IPS-18a (cell line): ENCODE measurements around the gene PARP6.
A peak's percentile ranks its signal among the peaks of the same experiment; 100 is the strongest.

Experiments
- H3K27ac ChIP-seq: one replicate; pipeline ENCODE4 v1.5.1; 2013; ENCODE audit warnings: low read length
- H3K27me3 ChIP-seq: one replicate; pipeline ENCODE4 v1.6.1; 2013; ENCODE audit warnings: mild to moderate bottlenecking, low read length; ENCODE audit not compliant: control insufficient read depth, insufficient read depth
- H3K36me3 ChIP-seq: one replicate; pipeline ENCODE4 v1.6.1; 2013; ENCODE audit warnings: low read depth, low read length; ENCODE audit not compliant: control insufficient read depth
- H3K4me1 ChIP-seq: one replicate; pipeline ENCODE4 v1.6.1; 2013; ENCODE audit warnings: low read depth, low read length; ENCODE audit not compliant: control insufficient read depth
- H3K4me3 ChIP-seq: one replicate; pipeline ENCODE4 v1.5.1; 2013; ENCODE audit warnings: low read length
- H3K9ac ChIP-seq: one replicate; pipeline ENCODE4 v1.6.1; 2013; ENCODE audit warnings: mild to moderate bottlenecking, low read length, moderate library complexity
- H3K9me3 ChIP-seq: one replicate; pipeline ENCODE4 v1.6.1; 2013; ENCODE audit warnings: low read depth, low read length; ENCODE audit not compliant: control insufficient read depth

PARP6 gene

GRCh38 chr15:72239652-72240051, 32.7 kb downstream of the PARP6 start:
- H3K36me3 ChIP-seq, result peaks cover 19% of the 10 kb centered on the region
- H3K27ac ChIP-seq, result no peak overlapping the region
- H3K4me3 ChIP-seq, result no peak overlapping the region
- H3K9me3 ChIP-seq, result no peaks in the 10 kb centered on the region
- peaks cover 95% of the 10 kb centered on the region for H3K27me3 ChIP-seq
- H3K9ac ChIP-seq, result no peak overlapping the region
- peaks cover 18% of the 10 kb centered on the region for H3K4me1 ChIP-seq

GRCh38 chr15:72238586-72238985, 33.8 kb downstream of the PARP6 start:
- no peaks in the 10 kb centered on the region for H3K9me3 ChIP-seq
- peaks cover 95% of the 10 kb centered on the region for H3K27me3 ChIP-seq
- H3K27ac ChIP-seq, result no peak overlapping the region
- peaks cover 17% of the 10 kb centered on the region for H3K36me3 ChIP-seq
- H3K4me1 ChIP-seq, result peaks cover 18% of the 10 kb centered on the region
- H3K9ac ChIP-seq, result no peak overlapping the region
- H3K4me3 ChIP-seq, result no peak overlapping the region

GRCh38 chr15:72237853-72238224, 34.5 kb downstream of the PARP6 start:
- Histone ChIP-seq H3K36me3 (peaks cover 17% of the 10 kb centered on the region), H3K27ac (no peak overlapping the region), H3K4me3 (no peak overlapping the region), H3K4me1 (peaks cover 12% of the 10 kb centered on the region), H3K9ac (no peak overlapping the region), H3K27me3 (peaks cover 94% of the 10 kb centered on the region), H3K9me3 (no peaks in the 10 kb centered on the region)

GRCh38 chr15:72237029-72237852, 35.1 kb downstream of the PARP6 start:
- no peak overlapping the region for H3K4me3 ChIP-seq
- no peak overlapping the region for H3K27ac ChIP-seq
- no peak overlapping the region for H3K9ac ChIP-seq
- H3K4me1 ChIP-seq, result peaks cover 10% of the 10 kb centered on the region
- H3K9me3 ChIP-seq, result no peaks in the 10 kb centered on the region
- peaks cover 96% of the 10 kb centered on the region for H3K27me3 ChIP-seq
- peaks cover 17% of the 10 kb centered on the region for H3K36me3 ChIP-seq

- H3K36me3 ChIP-seq, result peaks cover 11% of the 10 kb centered on the region
- H3K27me3 ChIP-seq, result peaks cover 94% of the 10 kb centered on the region
- H3K4me3 ChIP-seq, result no peak overlapping the region
- H3K9me3 ChIP-seq, result no peaks in the 10 kb centered on the region
- H3K9ac ChIP-seq, result no peak overlapping the region
- H3K4me1 ChIP-seq, result peaks cover 12% of the 10 kb centered on the region
- H3K27ac ChIP-seq, result no peak overlapping the region
These were observed 35.9 kb downstream of the PARP6 start for GRCh38 chr15:72236381-72237003.

GRCh38 chr15:72235298-72235697, 37.1 kb downstream of the PARP6 start:
- Histone ChIP-seq H3K4me3 (no peak overlapping the region), H3K4me1 (peaks cover 12% of the 10 kb centered on the region), H3K9me3 (no peaks in the 10 kb centered on the region), H3K9ac (no peak overlapping the region), H3K27ac (no peak overlapping the region), H3K36me3 (no peaks in the 10 kb centered on the region), H3K27me3 (peaks cover 82% of the 10 kb centered on the region)

- Histone ChIP-seq H3K36me3 (no peaks in the 10 kb centered on the region), H3K9me3 (no peaks in the 10 kb centered on the region), H3K9ac (no peak overlapping the region), H3K27ac (no peak overlapping the region), H3K27me3 (peaks cover 78% of the 10 kb centered on the region), H3K4me1 (peaks cover 21% of the 10 kb centered on the region), H3K4me3 (no peak overlapping the region)
These were observed 38.6 kb downstream of the PARP6 start for GRCh38 chr15:72233769-72234168.

- H3K9me3 ChIP-seq, result no peaks in the 10 kb centered on the region
- no peak overlapping the region for H3K27ac ChIP-seq
- H3K4me3 ChIP-seq, result peak overlapping the region; percentile 92
- H3K27me3 ChIP-seq, result peaks cover 63% of the 10 kb centered on the region
- peak overlapping the region; percentile 95 for H3K9ac ChIP-seq
- H3K36me3 ChIP-seq, result no peaks in the 10 kb centered on the region
- H3K4me1 ChIP-seq, result peaks cover 24% of the 10 kb centered on the region
These were observed 40.4 kb downstream of the PARP6 start for GRCh38 chr15:72231833-72232478.

- peaks cover 29% of the 10 kb centered on the region for H3K4me1 ChIP-seq
- no peaks in the 10 kb centered on the region for H3K36me3 ChIP-seq
- peaks cover 56% of the 10 kb centered on the region for H3K27me3 ChIP-seq
- peak within 1 kb of the TSS; percentile 88 for H3K27ac ChIP-seq
- H3K9me3 ChIP-seq, result no peaks in the 10 kb centered on the region
- H3K9ac ChIP-seq, result peak within 1 kb of the TSS; percentile 95
- H3K4me3 ChIP-seq, result peak within 1 kb of the TSS; percentile 92
These were observed 41.1 kb downstream of the PARP6 start, which contains the start of gene PKM for GRCh38 chr15:72231066-72231832. PKM (minus strand) TSS chr15:72231190; CDS start chr15:72219097, 12,093 bp downstream.

GRCh38 chr15:72230197-72231065, 41.9 kb downstream of the PARP6 start:
- H3K4me3 ChIP-seq, result peak overlapping the region; percentile 92
- H3K4me1 ChIP-seq, result peaks cover 29% of the 10 kb centered on the region
- H3K27me3 ChIP-seq, result peaks cover 50% of the 10 kb centered on the region
- H3K9ac ChIP-seq, result peak overlapping the region; percentile 95
- no peaks in the 10 kb centered on the region for H3K36me3 ChIP-seq
- H3K9me3 ChIP-seq, result no peaks in the 10 kb centered on the region
- peak overlapping the region; percentile 88 for H3K27ac ChIP-seq
